Endothelial cell (in vitro differentiated cells): ENCODE data around the gene SPRED2. TPM values are rescaled to one million over a fixed set of nuclear protein-coding genes. Genes with fewer than 3 reads are reported as not detected.

Experiments used
- DNase-seq: peaks from one replicate; pipeline ENCODE4 v3.0.0; 2021; ENCODE audit warnings: low spot score
- H3K27ac Mint-ChIP-seq: one replicate; pipeline ENCODE4 v1.8.0; 2021; ENCODE audit warnings: mixed read lengths, inconsistent platforms; ENCODE audit not compliant: unreplicated experiment
- H3K27me3 Mint-ChIP-seq: one replicate; pipeline ENCODE4 v1.8.0; 2021; ENCODE audit warnings: mild to moderate bottlenecking, moderate library complexity, mixed read lengths, inconsistent platforms; ENCODE audit not compliant: unreplicated experiment
- H3K36me3 Mint-ChIP-seq: one replicate; pipeline ENCODE4 v1.8.0; 2021; ENCODE audit warnings: mild to moderate bottlenecking, low read depth, mixed read lengths, inconsistent platforms; ENCODE audit not compliant: unreplicated experiment
- H3K4me1 Mint-ChIP-seq: one replicate; pipeline ENCODE4 v1.8.0; 2021; ENCODE audit warnings: mild to moderate bottlenecking, mixed read lengths, inconsistent platforms; ENCODE audit not compliant: unreplicated experiment
- H3K4me3 Mint-ChIP-seq: one replicate; pipeline ENCODE4 v1.8.0; 2021; ENCODE audit warnings: mild to moderate bottlenecking, mixed read lengths, inconsistent platforms; ENCODE audit not compliant: unreplicated experiment
- H3K9me3 Mint-ChIP-seq: one replicate; pipeline ENCODE4 v1.8.0; 2021; ENCODE audit warnings: mixed read lengths, inconsistent platforms; ENCODE audit not compliant: unreplicated experiment
- total RNA-seq: library from RNA; stranded (reverse); fragmentation: NEBNext Ultra II Directional; extraction: Animal tissue kit (Norgen Biotek cat#: 25700); gene quantifications from one replicate; pipeline ENCODE4 v1.2.1, GENCODE V29; 2021; ENCODE audit not compliant: unreplicated experiment
- TF ChIP-seq, protein P1 (sequence below): fragments of 200-600 bp; sonication (generic); IDR thresholded peaks from one replicate; pipeline ENCODE4 v1.5.0; 2021; ENCODE audit warnings: antibody characterized with exemption; ENCODE audit not compliant: unreplicated experiment

Gene SPRED2
- total RNA-seq, 1 donor from 2014 or later: 17.6 TPM

DNA sequence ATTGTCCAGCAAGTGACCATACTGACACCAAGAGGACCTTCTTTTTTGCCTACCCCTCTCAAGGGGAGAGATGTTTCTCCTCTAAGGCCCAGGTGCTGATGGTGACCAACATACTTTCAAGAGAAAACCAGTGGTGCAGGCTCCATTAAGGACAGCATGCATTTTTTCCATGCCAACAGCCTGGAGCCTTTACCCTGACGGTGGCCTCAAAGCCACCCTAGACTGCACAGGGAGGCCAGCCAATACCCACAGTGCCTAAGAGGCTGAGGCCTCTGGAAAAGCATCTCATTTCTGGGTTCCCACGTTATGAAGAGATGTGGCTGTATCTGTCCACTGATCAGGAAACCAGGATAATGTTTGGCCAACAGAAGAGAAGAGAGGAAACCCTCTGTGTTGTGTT is 19.3 kb downstream of the SPRED2 start:
- H3K4me1 Mint-ChIP-seq: peaks cover 16% of the 10 kb centered on the region
- no peak overlapping the region for H3K27ac Mint-ChIP-seq
- no peaks in the 10 kb centered on the region for H3K36me3 Mint-ChIP-seq
- DNase-seq: no peak
- H3K27me3 Mint-ChIP-seq: peaks cover 3% of the 10 kb centered on the region
- H3K9me3 Mint-ChIP-seq: no peaks in the 10 kb centered on the region
- TF ChIP-seq, protein P1, sequence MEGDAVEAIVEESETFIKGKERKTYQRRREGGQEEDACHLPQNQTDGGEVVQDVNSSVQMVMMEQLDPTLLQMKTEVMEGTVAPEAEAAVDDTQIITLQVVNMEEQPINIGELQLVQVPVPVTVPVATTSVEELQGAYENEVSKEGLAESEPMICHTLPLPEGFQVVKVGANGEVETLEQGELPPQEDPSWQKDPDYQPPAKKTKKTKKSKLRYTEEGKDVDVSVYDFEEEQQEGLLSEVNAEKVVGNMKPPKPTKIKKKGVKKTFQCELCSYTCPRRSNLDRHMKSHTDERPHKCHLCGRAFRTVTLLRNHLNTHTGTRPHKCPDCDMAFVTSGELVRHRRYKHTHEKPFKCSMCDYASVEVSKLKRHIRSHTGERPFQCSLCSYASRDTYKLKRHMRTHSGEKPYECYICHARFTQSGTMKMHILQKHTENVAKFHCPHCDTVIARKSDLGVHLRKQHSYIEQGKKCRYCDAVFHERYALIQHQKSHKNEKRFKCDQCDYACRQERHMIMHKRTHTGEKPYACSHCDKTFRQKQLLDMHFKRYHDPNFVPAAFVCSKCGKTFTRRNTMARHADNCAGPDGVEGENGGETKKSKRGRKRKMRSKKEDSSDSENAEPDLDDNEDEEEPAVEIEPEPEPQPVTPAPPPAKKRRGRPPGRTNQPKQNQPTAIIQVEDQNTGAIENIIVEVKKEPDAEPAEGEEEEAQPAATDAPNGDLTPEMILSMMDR: no peak
- H3K4me3 Mint-ChIP-seq: no peak overlapping the region

DNA sequence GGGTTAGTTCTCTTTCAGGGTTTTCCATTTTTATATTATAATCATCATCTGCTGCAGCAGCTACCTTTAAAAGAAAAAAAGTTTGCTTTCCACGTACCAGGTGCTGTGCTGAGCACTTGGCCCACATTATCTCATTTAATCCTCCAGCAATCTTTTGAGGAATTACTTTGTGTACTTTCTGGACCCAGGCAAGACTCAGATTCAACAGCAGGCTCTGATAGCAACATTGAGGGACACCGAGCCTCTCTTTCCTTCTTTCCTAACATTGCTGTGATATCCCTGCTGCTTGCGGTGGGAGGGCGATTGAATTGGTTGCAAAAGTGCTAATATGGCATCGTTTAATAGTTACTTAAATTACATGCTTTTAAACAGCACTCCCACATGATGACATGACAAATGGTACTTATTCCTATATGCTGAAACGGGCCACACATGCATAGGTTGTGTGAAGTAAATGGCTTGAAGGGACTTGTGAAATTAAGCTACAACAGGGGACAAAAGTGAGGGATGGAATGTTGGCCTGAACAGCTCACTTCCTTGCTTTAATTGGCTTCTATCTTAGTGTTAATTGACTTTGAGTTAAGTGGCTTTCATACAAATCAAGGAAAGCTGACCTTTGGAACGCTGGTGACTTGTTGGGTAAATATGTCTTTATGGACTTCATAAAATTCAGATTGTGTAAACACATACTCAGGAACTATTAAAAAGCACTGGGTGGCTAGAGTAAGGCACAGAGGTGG is 21.2 kb downstream of the SPRED2 start:
- TF ChIP-seq, protein P1: no peak
- Mint-ChIP-seq H3K36me3 (no peaks in the 10 kb centered on the region), H3K27ac (no peak overlapping the region), H3K4me1 (peaks cover 27% of the 10 kb centered on the region), H3K9me3 (no peaks in the 10 kb centered on the region), H3K4me3 (no peak overlapping the region), H3K27me3 (peaks cover 3% of the 10 kb centered on the region)
- no peak for DNase-seq

DNA sequence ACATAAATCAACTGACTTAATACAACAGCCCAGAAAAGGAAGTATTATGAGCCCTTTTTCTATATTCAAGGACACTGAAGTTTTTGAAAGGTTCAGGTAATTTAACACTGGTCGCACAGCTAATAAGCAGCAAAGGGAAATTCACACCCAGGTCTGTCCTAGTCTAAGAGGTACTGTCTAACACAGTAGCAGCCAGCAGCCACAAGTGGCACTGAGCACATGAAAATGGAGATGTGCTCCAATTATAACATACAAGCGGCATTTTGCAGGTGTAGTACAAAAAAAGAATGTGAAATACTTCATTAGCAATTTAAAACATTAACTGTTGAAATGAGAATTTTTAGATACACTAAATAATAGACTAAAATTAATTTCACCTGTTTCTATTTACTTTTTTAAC is 23.4 kb downstream of the SPRED2 start:
- H3K4me3 Mint-ChIP-seq: no peak overlapping the region
- H3K4me1 Mint-ChIP-seq: peaks cover 36% of the 10 kb centered on the region
- TF ChIP-seq, protein P1: no peak
- no peaks in the 10 kb centered on the region for H3K9me3 Mint-ChIP-seq
- peaks cover 5% of the 10 kb centered on the region for H3K27me3 Mint-ChIP-seq
- H3K27ac Mint-ChIP-seq: no peak overlapping the region
- no peaks in the 10 kb centered on the region for H3K36me3 Mint-ChIP-seq
- DNase-seq: no peak

DNA sequence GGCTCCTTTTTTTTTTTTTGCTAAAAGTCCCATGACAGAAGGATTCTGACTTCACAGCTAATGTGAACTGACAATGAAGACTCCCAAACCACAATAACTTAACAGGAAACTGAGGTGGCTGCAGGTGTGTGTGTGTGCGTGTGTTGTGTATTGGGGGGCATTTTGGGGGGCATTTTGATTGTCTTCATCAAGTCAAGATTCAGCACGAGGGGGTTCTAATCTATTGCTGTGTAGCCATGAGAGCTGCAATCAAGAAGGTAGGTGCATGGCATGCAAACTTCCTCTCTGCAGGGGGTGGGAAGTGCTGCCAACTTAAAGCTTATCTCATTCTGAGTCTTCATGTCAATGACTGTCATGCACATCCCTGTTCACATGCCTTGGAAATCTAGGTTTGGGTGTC is 25.2 kb downstream of the SPRED2 start:
- no peak for DNase-seq
- H3K27ac Mint-ChIP-seq: no peak overlapping the region
- H3K27me3 Mint-ChIP-seq: peaks cover 6% of the 10 kb centered on the region
- peaks cover 26% of the 10 kb centered on the region for H3K4me1 Mint-ChIP-seq
- no peak overlapping the region for H3K4me3 Mint-ChIP-seq
- no peaks in the 10 kb centered on the region for H3K36me3 Mint-ChIP-seq
- no peaks in the 10 kb centered on the region for H3K9me3 Mint-ChIP-seq
- TF ChIP-seq, protein P1: no peak

DNA sequence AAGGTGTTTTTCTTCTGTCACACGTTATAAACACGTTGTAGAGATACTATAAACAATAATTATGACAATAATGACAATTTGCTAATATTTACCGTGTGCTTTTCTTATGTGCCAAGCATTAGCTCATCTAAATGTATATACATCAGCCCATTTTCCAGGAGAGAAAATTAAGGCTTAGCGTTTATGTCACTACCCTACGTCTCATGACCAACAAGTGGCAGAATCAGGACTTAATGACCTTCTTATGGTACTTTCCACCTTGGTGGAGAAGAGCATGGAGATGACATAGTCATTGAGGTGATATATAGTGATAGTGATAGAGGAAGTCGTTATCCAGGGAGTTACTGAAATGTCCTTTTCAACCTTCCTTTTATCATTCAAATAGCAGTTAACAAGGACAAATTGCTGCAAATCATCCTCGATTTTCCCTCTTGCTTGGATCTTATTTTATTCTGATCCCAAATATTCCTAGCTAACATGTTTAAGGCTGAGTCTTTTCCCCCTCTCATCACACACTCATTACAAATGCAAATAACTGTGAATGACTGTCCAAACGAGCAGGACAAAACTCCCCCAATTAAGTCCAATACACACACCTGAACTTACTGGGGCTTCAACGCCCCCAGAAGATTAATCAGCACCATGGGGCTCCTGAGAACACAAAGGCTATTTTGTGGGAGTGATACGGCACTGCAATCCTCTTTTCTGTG is 27.3 kb downstream of the SPRED2 start:
- Mint-ChIP-seq H3K36me3 (no peaks in the 10 kb centered on the region), H3K27me3 (peaks cover 7% of the 10 kb centered on the region), H3K27ac (no peak overlapping the region), H3K4me1 (peaks cover 29% of the 10 kb centered on the region), H3K4me3 (no peak overlapping the region), H3K9me3 (no peaks in the 10 kb centered on the region)
- DNase-seq: no peak
- TF ChIP-seq, protein P1: no peak
